Activated CD4-positive, alpha-beta T cell treated with anti-CD3 and anti-CD28 coated beads, Interleukin-2, amount 10 ng/mL, durations not matched to agents 7 days and 5 days (primary cell): ENCODE results near the gene PTPRM. TPM values are rescaled to one million over a fixed set of nuclear protein-coding genes. Genes with fewer than 3 reads are reported as not detected.
A peak's percentile ranks its signal among the peaks of the same experiment; 100 is the strongest.

Source experiments
- CTCF ChIA-PET: fragments of 350-600 bp; sonication (Branson Sonifier 250); formaldehyde crosslinking; loops from one replicate; lab custom pipeline; 2021; ENCODE audit warnings: antibody characterized with exemption; lab: Charles Lee
- POLR2A ChIA-PET: fragments of 350-600 bp; sonication (Branson Sonifier 250); formaldehyde crosslinking; loops from one replicate; lab custom pipeline; 2021; ENCODE audit warnings: antibody characterized with exemption; lab: Charles Lee
- DNase-seq: peaks from one replicate; pipeline ENCODE4 v3.0.0-alpha.2; 2020
- H3K27ac Mint-ChIP-seq: one replicate; pipeline ENCODE4 v1.8.0; 2021; ENCODE audit warnings: mild to moderate bottlenecking, moderate library complexity, mixed read lengths
- H3K27me3 Mint-ChIP-seq: one replicate; pipeline ENCODE4 v1.8.0; 2021; ENCODE audit warnings: mixed read lengths
- H3K36me3 Mint-ChIP-seq: one replicate; pipeline ENCODE4 v1.8.0; 2021; ENCODE audit warnings: low read depth, mixed read lengths
- H3K4me1 Mint-ChIP-seq: one replicate; pipeline ENCODE4 v1.8.0; 2021; ENCODE audit warnings: mixed read lengths
- H3K4me3 Mint-ChIP-seq: one replicate; pipeline ENCODE4 v1.8.0; 2021; ENCODE audit warnings: mild to moderate bottlenecking, moderate library complexity, mixed read lengths
- H3K9me3 Mint-ChIP-seq: one replicate; pipeline ENCODE4 v1.8.0; 2021; ENCODE audit warnings: mixed read lengths
- total RNA-seq, 2 experiments: library from RNA; stranded (reverse); gene quantifications; one replicate each; pipeline ENCODE4 v1.2.3, GENCODE V29; 2021

Gene PTPRM
- total RNA-seq, 2 experiments from 2014 or later: 5.1 to 10.5 TPM

DNA sequence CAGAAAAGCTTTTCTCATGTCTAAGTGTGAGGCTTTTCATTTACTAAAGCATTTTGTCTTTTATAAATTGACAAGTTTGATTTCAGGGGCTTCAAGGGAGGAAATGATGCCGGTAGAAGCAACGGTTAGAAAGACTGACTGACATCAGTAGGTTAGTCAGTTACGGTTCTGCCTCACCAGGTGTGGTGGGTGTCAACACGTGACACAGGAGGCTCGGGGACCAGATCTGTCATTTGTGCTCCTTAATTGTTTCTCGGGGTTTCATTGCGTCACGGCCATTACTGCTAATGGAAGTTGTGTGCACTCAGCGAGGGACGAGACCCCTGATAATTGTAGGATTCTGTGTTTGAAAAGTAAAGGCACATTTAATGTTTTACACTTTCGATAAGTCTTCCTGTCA, 18.9 kb upstream of the PTPRM start:
- no peak for DNase-seq
- H3K27me3 Mint-ChIP-seq: no peaks in the 10 kb centered on the region
- no peaks in the 10 kb centered on the region for H3K9me3 Mint-ChIP-seq
- no peak overlapping the region for H3K27ac Mint-ChIP-seq
- H3K4me1 Mint-ChIP-seq: no peaks in the 10 kb centered on the region
- POLR2A ChIA-PET: no interaction called here
- no peaks in the 10 kb centered on the region for H3K36me3 Mint-ChIP-seq
- CTCF ChIA-PET: no interaction called here
- no peak overlapping the region for H3K4me3 Mint-ChIP-seq

DNA sequence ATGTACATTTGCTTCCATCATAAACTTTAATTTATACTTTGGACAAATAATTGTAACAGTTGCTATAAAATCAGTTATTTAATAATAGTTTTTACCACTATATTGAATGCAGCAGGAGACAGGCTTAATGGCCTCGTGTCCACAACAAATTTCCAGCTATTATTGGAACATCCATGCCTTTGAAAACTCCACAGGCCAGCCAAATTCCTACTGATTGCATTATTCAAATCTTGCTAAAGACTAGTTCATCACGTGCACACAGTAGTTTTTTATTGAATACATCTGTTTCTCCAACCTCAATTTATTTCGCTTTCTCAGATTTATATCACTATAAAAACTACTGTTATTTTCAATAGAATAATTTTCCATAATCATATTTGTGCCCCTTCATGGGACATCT, 18.4 kb upstream of the PTPRM start:
- Mint-ChIP-seq H3K27ac (no peak overlapping the region), H3K4me1 (no peaks in the 10 kb centered on the region), H3K9me3 (no peaks in the 10 kb centered on the region), H3K36me3 (no peaks in the 10 kb centered on the region), H3K4me3 (no peak overlapping the region), H3K27me3 (no peaks in the 10 kb centered on the region)
- DNase-seq: no peak
- ChIA-PET POLR2A (no interaction called here), CTCF (no interaction called here)

DNA sequence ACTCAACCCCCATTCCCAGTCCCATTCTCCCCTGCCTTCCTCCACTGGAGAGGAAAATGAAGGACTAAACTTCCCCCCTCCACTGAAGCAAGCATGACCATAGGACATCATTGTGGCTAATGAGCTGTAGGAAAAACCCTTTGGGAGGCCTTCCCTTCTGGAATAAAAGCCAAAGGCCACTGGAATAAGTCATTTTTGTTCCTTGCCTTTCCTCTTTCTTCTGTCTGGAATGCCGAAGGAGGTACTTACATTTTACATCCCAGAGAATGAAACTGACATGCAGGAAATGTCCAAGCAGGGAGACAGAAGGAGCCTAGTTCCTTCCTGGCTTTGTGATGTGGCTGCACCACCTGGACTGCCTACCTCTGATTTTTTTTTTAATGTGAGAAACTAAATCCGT, 9.1 kb upstream of the PTPRM start:
- ChIA-PET POLR2A (no interaction called here), CTCF (no interaction called here)
- H3K9me3 Mint-ChIP-seq: no peaks in the 10 kb centered on the region
- no peaks in the 10 kb centered on the region for H3K36me3 Mint-ChIP-seq
- H3K4me1 Mint-ChIP-seq: no peaks in the 10 kb centered on the region
- no peak overlapping the region for H3K27ac Mint-ChIP-seq
- no peak for DNase-seq
- H3K27me3 Mint-ChIP-seq: peaks cover 5% of the 10 kb centered on the region
- no peak overlapping the region for H3K4me3 Mint-ChIP-seq

DNA sequence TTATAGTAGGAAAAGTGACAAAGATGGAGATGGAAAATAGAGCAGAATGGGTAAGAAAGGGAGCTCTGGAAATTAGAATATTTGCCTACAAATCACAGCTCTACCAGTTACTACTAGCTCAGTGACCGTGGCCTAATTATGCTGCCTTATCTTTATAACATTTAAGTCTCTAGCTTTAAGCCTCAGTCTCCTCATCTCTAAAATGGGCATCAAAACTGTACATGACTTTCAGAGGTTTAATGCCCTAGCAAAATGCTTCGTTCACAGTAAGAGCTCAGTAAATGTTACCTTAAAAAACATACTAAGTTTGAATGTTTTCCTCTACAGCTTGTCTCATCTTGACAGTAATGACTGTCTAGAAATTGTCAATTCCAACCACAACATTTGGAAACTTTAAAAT, 8.3 kb upstream of the PTPRM start:
- H3K4me3 Mint-ChIP-seq: no peak overlapping the region
- CTCF ChIA-PET: no interaction called here
- DNase-seq: no peak
- POLR2A ChIA-PET: no interaction called here
- no peak overlapping the region for H3K27ac Mint-ChIP-seq
- H3K27me3 Mint-ChIP-seq: peaks cover 5% of the 10 kb centered on the region
- H3K36me3 Mint-ChIP-seq: no peaks in the 10 kb centered on the region
- no peaks in the 10 kb centered on the region for H3K4me1 Mint-ChIP-seq
- H3K9me3 Mint-ChIP-seq: no peaks in the 10 kb centered on the region

DNA sequence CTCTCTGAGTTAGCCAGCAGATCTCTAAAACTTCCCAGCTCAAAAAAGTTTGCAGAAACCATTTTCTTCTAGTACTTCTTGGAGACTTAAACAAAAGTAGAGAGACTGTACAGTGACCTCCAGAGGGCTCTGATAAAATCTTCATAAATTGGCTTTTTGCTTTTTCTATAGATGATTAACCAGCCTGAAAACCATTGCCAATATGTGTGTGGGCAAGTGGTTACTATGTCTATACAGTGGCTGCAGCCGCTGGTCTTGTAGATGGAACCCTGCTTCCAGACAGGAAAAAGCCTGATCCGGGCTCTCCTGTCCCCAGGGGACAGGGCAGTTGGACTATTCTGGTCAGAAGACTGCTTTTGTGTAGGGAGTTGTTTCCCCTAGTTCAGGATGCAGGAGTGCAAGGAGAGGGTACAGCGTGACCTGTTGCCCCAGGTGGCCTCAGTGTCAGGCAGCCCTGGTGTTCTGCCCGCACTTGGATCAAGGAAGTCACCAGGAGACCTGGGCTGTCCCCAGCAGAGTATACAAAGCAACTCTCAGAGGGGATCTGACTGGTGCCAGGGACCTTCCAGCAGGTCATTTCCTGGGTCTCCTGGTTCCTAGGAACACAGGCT, 7.3 kb upstream of the PTPRM start:
- Mint-ChIP-seq H3K4me1 (no peaks in the 10 kb centered on the region), H3K9me3 (no peaks in the 10 kb centered on the region), H3K4me3 (no peak overlapping the region), H3K27me3 (peaks cover 12% of the 10 kb centered on the region), H3K36me3 (no peaks in the 10 kb centered on the region), H3K27ac (no peak overlapping the region)
- POLR2A ChIA-PET: no interaction called here
- no peak for DNase-seq
- CTCF ChIA-PET: no interaction called here

DNA sequence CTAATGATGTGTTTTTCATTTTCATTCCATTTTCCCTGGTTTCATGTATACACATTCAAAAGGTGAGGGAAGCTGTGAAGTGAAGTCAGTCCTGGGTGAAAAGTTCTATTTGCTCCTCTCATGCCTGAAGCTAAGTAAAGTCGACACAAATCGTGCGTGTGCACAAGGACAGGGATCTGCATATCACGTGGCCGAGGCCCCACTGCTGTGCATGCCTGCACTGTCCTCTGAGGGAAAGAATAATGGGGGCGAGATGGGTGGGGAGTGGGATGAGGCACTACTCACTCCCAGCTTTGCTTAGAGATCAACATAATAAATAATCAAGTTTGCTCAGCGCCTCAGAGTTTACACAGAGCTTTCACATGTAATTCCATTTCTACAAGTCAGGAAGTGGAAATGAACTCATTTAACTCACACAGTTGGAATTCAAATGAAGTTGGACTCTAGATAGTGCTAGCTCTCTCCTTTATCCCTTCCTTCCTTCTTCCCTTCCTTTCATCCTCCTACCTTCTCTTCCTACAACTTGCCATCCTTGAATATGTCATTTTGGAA, 5.1 kb upstream of the PTPRM start:
- DNase-seq: no peak
- Mint-ChIP-seq H3K36me3 (no peaks in the 10 kb centered on the region), H3K27ac (no peak overlapping the region), H3K4me1 (peaks cover 1% of the 10 kb centered on the region), H3K4me3 (no peak overlapping the region), H3K27me3 (peaks cover 28% of the 10 kb centered on the region), H3K9me3 (no peaks in the 10 kb centered on the region)
- ChIA-PET CTCF (no interaction called here), POLR2A (no interaction called here)

DNA sequence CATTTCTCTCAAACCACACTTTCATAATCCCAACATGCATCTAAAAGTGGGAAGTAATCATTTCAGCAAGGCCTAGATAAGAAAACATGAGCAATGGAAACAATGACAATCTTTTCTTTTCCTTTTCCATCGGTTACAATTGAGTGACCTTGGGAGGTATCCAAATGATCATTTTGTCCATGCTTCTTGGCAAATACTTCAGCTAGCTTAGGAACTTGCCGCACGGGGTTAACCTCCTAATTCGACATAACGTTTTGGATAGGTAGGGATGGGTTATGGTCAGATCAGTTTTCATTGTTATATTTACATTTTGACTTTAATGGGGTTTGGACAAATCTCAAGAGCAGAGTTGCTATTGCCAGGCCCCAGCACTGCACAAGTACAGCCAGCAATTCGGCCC, 4.6 kb upstream of the PTPRM start:
- Mint-ChIP-seq H3K9me3 (no peaks in the 10 kb centered on the region), H3K4me3 (no peak overlapping the region), H3K4me1 (peaks cover 1% of the 10 kb centered on the region), H3K27me3 (peaks cover 28% of the 10 kb centered on the region), H3K27ac (no peak overlapping the region), H3K36me3 (no peaks in the 10 kb centered on the region)
- DNase-seq: no peak
- ChIA-PET CTCF (no interaction called here), POLR2A (no interaction called here)

DNA sequence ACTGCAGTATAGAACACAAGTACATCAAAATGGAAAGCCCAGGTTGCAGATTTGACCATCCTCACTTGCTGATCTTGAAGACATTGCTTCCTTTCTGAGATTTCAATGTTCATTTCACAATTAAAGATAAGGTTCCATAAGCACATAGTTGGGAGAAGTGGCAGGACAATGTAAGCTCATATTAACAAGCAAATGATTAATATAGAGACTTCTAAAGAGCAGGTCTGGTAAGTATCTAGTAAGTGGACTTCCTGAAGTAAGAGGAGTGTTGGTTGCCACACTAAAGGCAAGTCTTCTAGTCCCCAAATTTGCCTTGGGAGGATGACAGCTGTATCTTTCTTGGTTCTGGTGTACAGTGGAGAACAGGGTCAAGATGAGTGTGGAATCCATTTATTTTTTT, 1.4 kb upstream of the PTPRM start:
- DNase-seq: no peak
- H3K36me3 Mint-ChIP-seq: no peaks in the 10 kb centered on the region
- no peak overlapping the region for H3K27ac Mint-ChIP-seq
- H3K9me3 Mint-ChIP-seq: no peaks in the 10 kb centered on the region
- POLR2A ChIA-PET: no interaction called here
- peak overlapping the region; percentile 27 for H3K4me3 Mint-ChIP-seq
- peaks cover 47% of the 10 kb centered on the region for H3K27me3 Mint-ChIP-seq
- CTCF ChIA-PET: no interaction called here
- peaks cover 1% of the 10 kb centered on the region for H3K4me1 Mint-ChIP-seq

DNA sequence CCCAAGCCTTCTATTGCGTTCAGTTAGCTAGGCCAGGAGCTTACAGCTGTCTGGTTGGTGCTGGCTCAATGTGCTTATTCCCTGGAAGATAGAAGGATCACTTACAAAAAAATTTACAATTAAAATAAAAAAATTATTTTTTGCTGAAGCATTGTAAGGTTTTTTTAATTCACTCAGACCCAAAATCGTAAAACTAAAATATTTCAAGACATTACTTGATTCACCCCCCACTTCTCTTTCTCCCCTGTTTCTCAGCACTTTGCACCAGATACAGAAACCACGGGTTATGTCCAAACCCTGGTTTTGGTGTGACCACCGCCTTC, 911 bp upstream of the PTPRM start:
- H3K27ac Mint-ChIP-seq: no peak overlapping the region
- POLR2A ChIA-PET: no interaction called here
- no peaks in the 10 kb centered on the region for H3K36me3 Mint-ChIP-seq
- no peak for DNase-seq
- no peaks in the 10 kb centered on the region for H3K9me3 Mint-ChIP-seq
- CTCF ChIA-PET: no interaction called here
- peaks cover 51% of the 10 kb centered on the region for H3K27me3 Mint-ChIP-seq
- H3K4me3 Mint-ChIP-seq: peak overlapping the region; percentile 41
- H3K4me1 Mint-ChIP-seq: peaks cover 1% of the 10 kb centered on the region

DNA sequence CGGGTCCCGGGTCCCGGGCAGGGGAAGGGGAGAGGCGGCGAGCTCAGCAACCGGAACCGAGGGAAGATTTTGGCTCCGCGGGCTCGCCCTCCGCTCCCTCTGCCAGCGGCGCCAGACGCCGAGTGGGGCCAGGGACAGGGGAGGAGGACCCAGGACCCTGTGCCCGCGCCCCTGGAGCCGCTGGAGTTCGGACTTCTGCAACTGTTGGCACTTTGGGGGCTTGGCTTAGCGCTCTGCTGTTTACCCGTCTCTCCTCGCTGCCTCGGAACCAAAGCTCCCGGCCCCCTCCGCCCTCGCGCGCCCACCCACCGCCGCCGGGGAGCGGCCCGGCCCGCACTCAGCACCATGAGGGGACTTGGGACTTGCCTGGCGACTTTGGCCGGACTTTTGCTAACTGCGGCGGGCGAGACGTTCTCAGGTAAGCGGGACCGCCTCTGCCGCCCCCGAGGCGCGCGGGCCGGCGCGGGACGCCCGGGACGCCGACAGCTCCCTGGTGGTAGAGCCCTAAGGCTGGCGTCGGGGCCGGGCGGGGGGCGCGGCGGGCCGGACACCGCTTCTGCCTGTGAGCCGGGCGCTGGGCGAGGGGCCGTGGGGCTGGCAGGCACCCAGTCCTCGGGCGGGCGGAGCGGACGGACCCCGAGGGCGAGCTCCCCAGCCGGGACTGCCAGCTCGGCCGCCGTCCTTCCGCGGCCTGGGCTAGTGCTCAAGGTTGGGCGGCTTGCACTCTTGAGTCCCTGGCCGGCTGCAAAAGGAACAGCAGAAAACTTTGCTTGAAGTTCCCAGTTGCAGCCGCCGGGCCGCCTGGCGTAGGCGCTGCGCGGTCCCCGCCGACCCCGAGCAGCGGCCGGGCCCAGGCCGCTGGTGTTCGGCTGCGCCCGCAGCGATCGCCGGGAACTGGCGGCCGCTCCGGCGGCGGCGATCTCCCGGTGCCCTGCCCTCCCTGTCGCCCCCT, 634 bp downstream of the PTPRM start:
- Mint-ChIP-seq H3K27ac (no peak overlapping the region), H3K4me3 (no peak overlapping the region), H3K9me3 (no peaks in the 10 kb centered on the region), H3K36me3 (no peaks in the 10 kb centered on the region), H3K27me3 (peaks cover 48% of the 10 kb centered on the region), H3K4me1 (peaks cover 3% of the 10 kb centered on the region)
- no peak for DNase-seq
- CTCF ChIA-PET: interaction anchor here (1.2 kb wide), 1 partner anchor 12 kb away, joined by 4 read pairs; no protein-coding TSS in a partner anchor
- POLR2A ChIA-PET: no interaction called here

DNA sequence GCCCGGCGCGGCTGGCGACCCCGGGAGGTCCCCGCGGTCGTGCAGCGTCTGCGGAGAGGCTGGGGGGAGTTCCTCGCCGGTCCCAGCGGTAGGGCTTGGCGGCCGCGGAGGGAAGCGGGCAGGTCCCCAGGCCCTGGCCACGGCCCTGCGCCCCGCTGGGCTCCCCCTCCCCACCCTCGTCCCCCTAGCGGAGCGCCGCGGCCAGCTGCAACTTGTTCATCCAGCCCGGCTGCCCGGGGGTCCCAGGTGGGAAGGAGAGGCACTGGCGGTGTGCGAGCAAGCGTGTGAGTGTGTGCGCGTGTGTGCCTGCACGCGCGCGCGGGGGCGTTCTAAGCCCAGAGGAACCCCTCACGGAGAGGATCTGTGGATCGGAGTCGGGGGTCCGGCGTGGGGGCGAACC, 1.3 kb downstream of the PTPRM start:
- Mint-ChIP-seq H3K27ac (no peak overlapping the region), H3K9me3 (no peaks in the 10 kb centered on the region), H3K27me3 (peaks cover 51% of the 10 kb centered on the region), H3K4me3 (no peak overlapping the region), H3K36me3 (no peaks in the 10 kb centered on the region), H3K4me1 (peaks cover 7% of the 10 kb centered on the region)
- ChIA-PET CTCF (no interaction called here), POLR2A (no interaction called here)
- DNase-seq: no peak

DNA sequence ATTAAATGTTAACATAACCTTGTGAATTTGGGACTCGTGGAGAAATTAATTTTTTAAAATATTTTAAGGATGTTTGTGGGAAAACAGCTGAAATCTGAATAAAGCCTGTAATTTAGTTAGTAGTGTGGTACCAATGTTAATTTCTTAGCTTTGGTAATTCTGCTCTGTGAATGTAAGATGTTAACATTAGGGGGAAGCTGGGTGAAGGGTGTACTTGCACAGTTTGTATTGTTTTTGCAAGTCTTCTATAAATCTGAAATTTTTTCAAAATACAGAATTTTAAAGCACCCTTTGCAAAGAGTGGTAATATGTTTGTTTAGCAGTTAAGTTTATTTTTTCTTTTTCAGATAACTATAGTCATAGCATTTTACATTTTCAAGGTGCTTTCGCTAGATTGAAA, 4.5 kb downstream of the PTPRM start:
- Mint-ChIP-seq H3K27ac (no peak overlapping the region), H3K27me3 (peaks cover 27% of the 10 kb centered on the region), H3K9me3 (no peaks in the 10 kb centered on the region), H3K36me3 (no peaks in the 10 kb centered on the region), H3K4me3 (no peak overlapping the region), H3K4me1 (peaks cover 5% of the 10 kb centered on the region)
- CTCF ChIA-PET: no interaction called here
- POLR2A ChIA-PET: no interaction called here
- no peak for DNase-seq

DNA sequence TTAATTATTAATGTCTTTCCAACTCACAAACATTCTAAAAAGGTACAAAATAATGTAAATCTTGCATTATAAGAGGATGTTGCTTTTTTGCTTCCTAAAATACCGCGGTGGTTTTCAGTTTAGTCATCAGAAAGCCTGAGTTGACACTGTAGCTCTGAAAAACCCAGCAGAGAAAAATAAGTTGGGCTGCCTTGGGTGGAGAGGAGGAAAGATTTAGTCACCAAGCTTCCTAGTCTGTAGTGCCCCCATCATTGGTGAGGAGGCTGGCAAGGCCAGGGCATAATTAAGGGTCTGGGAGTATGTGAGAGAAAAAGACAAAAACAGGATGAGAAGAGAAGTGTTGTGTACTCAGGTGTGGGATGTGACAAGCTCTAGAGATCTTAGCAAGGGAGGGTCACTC, 5.7 kb downstream of the PTPRM start:
- H3K4me1 Mint-ChIP-seq: peaks cover 5% of the 10 kb centered on the region
- no peak overlapping the region for H3K27ac Mint-ChIP-seq
- H3K27me3 Mint-ChIP-seq: peaks cover 27% of the 10 kb centered on the region
- POLR2A ChIA-PET: no interaction called here
- no peaks in the 10 kb centered on the region for H3K36me3 Mint-ChIP-seq
- no peaks in the 10 kb centered on the region for H3K9me3 Mint-ChIP-seq
- H3K4me3 Mint-ChIP-seq: no peak overlapping the region
- DNase-seq: no peak
- CTCF ChIA-PET: no interaction called here
